RWPE2 (cell line): ENCODE data around the gene COA3.

ENCODE experiments used
- ATAC-seq: fragments of 200-7000 bp; cut with Tn5 transposase; 3 replicates; pipeline ENCODE4 v1.9.1; 2021; ENCODE audit warnings: low read depth
- DNase-seq: peaks from one replicate; pipeline ENCODE4 v3.0.0-alpha.2; 2020; ENCODE audit warnings: low spot score
- H3K27ac ChIP-seq: fragments of 450-650 bp; 2 replicates; pipeline ENCODE4 v1.5.1; 2017; ENCODE audit warnings: mild to moderate bottlenecking; ENCODE audit not compliant: poor library complexity, severe bottlenecking
- H3K27me3 ChIP-seq: fragments of 250-450 bp; sonication (Bioruptor Pico); 2 replicates; pipeline ENCODE4 v1.5.1; 2021; ENCODE audit warnings: mild to moderate bottlenecking, moderate library complexity; ENCODE audit not compliant: insufficient read depth, poor library complexity, severe bottlenecking
- H3K36me3 ChIP-seq: fragments of 250-450 bp; sonication (Bioruptor Pico); 2 replicates; pipeline ENCODE4 v1.5.1; 2020; ENCODE audit warnings: low read depth, mild to moderate bottlenecking, moderate library complexity
- H3K4me1 ChIP-seq: fragments of 250-450 bp; sonication (Bioruptor Pico); 2 replicates; pipeline ENCODE4 v1.5.1; 2021; ENCODE audit warnings: mild to moderate bottlenecking, moderate library complexity; ENCODE audit not compliant: insufficient read depth, poor library complexity, severe bottlenecking
- H3K4me3 ChIP-seq: fragments of 250-450 bp; sonication (Bioruptor Pico); 2 replicates; pipeline ENCODE4 v1.5.1; 2021; ENCODE audit warnings: mild to moderate bottlenecking, moderate library complexity; ENCODE audit not compliant: severe bottlenecking
- H3K9me3 ChIP-seq: fragments of 250-450 bp; sonication (Bioruptor Pico); 2 replicates; pipeline ENCODE4 v1.5.1; 2021; ENCODE audit warnings: mild to moderate bottlenecking, moderate library complexity; ENCODE audit not compliant: severe bottlenecking
- CTCF ChIP-seq: fragments of 450-650 bp; IDR thresholded peaks from one replicate; pipeline ENCODE4 v1.5.1; 2017; ENCODE audit warnings: mild to moderate bottlenecking, moderate library complexity; ENCODE audit not compliant: poor library complexity, severe bottlenecking

The COA3 gene

GRCh38 chr17:42832213-42832933, 33.9 kb upstream of the COA3 start:
- ATAC-seq (peak; percentile 48), DNase-seq (no peak)
- Histone ChIP-seq H3K27me3 (no peaks in the 10 kb centered on the region), H3K9me3 (no peaks in the 10 kb centered on the region), H3K4me1 (peaks cover 12% of the 10 kb centered on the region), H3K4me3 (peak overlapping the region; percentile 69), H3K36me3 (peaks cover 32% of the 10 kb centered on the region), H3K27ac (peak overlapping the region; percentile 50)
- no peak for TF ChIP-seq CTCF

DNA sequence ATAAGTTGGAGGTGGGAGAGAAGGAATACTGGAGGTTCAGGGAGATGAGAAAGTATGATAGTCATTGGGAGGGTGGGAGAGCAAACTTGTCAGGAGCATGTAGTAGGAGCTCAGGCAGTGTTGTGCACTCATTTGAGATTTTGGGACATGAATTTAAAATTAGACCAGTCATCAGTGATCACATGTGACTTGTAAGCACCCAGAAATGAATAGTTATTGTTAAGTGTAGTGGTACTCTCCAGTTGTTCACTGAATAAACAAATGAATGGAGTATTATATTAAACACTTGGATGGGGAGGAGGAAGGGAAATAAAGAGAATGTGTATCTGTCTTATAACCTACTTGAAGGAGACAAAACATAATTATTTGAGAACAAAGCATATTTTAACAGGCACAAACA, 32.5 kb upstream of the COA3 start:
- H3K27me3 ChIP-seq: no peaks in the 10 kb centered on the region
- H3K4me1 ChIP-seq: peaks cover 12% of the 10 kb centered on the region

GRCh38 chr17:42827472-42827871, 29.0 kb upstream of the COA3 start:
- Histone ChIP-seq H3K27me3 (no peaks in the 10 kb centered on the region), H3K4me3 (no peak overlapping the region), H3K9me3 (no peaks in the 10 kb centered on the region), H3K4me1 (peaks cover 11% of the 10 kb centered on the region), H3K36me3 (peaks cover 8% of the 10 kb centered on the region; the same call in 1 of the 2 replicates), H3K27ac (no peak overlapping the region)
- TF ChIP-seq CTCF: no peak
- no peak for DNase-seq
- no peak for ATAC-seq

More for the DNA sequence above, 32.5 kb upstream of the COA3 start:
- ATAC-seq (no peak), DNase-seq (no peak)
- no peak for TF ChIP-seq CTCF
- Histone ChIP-seq H3K4me3 (no peak overlapping the region), H3K27ac (no peak overlapping the region), H3K9me3 (no peaks in the 10 kb centered on the region), H3K36me3 (peaks cover 18% of the 10 kb centered on the region)

DNA sequence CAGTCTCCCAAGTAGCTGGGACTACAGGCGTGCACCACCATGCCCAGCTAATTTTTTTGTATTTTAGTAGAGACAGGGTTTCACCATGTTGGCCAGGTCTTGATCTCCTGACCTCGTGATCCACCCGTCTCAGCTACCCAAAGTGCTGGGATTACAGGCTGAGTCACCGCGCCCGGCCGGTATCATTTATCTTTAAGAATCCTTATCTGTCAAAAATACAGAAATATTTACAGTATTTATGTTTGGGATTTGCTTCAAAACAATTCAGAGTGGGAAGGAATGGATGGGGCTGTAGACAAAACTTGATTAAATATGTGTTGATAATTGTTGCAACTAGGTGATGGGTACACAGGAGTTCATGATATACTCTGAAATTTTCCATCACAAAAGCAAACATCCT, 22.7 kb upstream of the COA3 start:
- TF ChIP-seq CTCF: no peak
- Histone ChIP-seq H3K4me1 (peaks cover 6% of the 10 kb centered on the region), H3K27me3 (no peaks in the 10 kb centered on the region), H3K27ac (no peak overlapping the region), H3K36me3 (peaks cover 71% of the 10 kb centered on the region), H3K9me3 (no peaks in the 10 kb centered on the region), H3K4me3 (no peak overlapping the region)
- ATAC-seq (no peak), DNase-seq (no peak)

DNA sequence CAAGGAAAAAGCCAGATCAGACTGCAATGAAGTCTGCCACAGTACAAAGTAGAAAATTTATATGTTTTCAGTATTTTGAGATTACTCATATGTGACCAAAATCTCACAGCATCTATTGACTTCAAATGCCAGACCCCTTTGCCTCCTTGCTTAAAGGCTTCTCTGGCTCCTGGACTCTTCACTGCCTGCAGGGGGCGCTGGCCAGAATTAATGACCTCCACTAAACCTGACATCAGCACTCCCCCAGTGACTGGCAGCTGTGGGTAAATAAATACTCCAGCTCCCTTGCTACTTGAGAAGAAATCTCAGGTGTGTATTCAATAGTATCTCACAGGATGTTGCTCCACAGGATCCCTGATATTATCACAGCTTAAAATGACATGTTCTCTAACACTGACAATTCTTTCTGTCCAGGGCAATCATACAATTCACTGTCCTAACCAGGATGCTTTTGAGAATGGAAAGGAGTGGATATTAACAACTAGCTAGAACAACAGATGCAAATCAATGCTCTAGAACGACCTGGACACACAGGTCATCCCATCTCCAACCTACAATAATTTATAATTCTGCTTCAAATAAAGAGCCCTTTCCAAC, 21.5 kb upstream of the COA3 start:
- H3K4me3 ChIP-seq: no peak overlapping the region
- DNase-seq (no peak), ATAC-seq (no peak)
- H3K27me3 ChIP-seq: no peaks in the 10 kb centered on the region
- peaks cover 10% of the 10 kb centered on the region for H3K4me1 ChIP-seq
- peak; percentile 66 for TF ChIP-seq CTCF
- no peak overlapping the region for H3K27ac ChIP-seq
- H3K9me3 ChIP-seq: no peaks in the 10 kb centered on the region
- H3K36me3 ChIP-seq: peaks cover 82% of the 10 kb centered on the region
